Vagina (tissue), 2 donors: ENCODE results near the gene ST6GALNAC6.

ENCODE experiments used
- POLR2AphosphoS5 ChIP-seq, 2 donors: sonication (generic); formaldehyde crosslinking; IDR thresholded peaks; one replicate each; pipeline ENCODE4 v1.9.0; 2017; ENCODE audit warnings: antibody characterized with exemption in 2 of 2, mild to moderate bottlenecking in 2 of 2, low read depth in 1 of 2; ENCODE audit not compliant: insufficient read depth in 1 of 2
- TF ChIP-seq, protein P1 (sequence below), 3 experiments: fragments of 450-650 bp in 2 of 3; fragments of 200-600 bp in 1 of 3; sonication (generic) in 1 of 3; IDR thresholded peaks; one replicate each; pipeline ENCODE4 v1.5.1; 2017 to 2019; ENCODE audit warnings: antibody characterized with exemption in 3 of 3, mild to moderate bottlenecking in 2 of 3, moderate library complexity in 2 of 3

DNA sequence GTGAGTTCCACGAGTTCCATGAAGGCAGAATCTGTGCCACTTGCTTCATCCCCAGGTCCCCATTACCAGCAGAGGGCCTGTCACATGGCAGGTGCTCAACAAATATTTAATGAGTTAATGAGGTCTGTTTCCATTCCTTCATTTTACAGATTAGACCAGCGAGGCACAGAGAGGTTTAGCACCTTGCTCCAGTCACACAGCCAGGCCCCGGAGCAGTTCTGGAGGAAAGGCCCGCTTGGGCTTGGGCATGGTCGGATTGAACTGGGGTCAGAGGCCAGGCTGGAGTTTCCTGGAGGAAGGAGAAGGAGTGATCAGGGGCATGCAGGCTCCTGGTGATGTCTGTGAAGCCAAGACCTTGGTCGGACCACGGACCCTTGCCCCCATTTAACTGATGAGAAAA lies 21.4 kb upstream of the ST6GALNAC6 start:
- TF ChIP-seq, protein P1, sequence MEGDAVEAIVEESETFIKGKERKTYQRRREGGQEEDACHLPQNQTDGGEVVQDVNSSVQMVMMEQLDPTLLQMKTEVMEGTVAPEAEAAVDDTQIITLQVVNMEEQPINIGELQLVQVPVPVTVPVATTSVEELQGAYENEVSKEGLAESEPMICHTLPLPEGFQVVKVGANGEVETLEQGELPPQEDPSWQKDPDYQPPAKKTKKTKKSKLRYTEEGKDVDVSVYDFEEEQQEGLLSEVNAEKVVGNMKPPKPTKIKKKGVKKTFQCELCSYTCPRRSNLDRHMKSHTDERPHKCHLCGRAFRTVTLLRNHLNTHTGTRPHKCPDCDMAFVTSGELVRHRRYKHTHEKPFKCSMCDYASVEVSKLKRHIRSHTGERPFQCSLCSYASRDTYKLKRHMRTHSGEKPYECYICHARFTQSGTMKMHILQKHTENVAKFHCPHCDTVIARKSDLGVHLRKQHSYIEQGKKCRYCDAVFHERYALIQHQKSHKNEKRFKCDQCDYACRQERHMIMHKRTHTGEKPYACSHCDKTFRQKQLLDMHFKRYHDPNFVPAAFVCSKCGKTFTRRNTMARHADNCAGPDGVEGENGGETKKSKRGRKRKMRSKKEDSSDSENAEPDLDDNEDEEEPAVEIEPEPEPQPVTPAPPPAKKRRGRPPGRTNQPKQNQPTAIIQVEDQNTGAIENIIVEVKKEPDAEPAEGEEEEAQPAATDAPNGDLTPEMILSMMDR (IDR thresholded peaks at IDR 0.05), result no peak
- TF ChIP-seq POLR2AphosphoS5 (IDR thresholded peaks at IDR 0.05; ENCODE audit: insufficient read depth in 1 of 2, low read depth in 1 of 2), result no peak
